Measurements from ENCODE around the gene MED16.

DNA sequence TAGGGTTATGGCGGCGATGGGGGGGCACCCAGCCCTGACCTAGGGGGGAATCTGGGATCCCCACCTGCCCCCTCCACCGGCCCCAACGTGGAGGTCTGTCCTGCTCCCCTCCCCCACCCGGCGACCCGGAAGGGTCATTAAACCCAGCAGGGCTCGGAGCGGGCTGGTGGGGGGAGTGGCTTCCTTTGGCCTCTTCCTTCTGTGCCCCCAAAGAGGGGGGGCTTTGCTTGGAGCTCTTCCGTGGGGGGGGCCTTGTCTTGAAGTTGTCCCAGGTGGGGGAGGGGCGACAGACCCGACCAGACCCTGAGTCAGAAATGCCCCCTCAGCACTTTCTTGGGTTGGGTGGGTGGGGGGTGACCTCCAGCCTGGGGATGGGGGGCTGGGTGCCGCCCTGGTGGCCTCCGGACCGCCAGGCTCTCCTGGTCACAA, 34.4 kb upstream of the MED16 start:
- TF ChIP-seq TAF1 (IDR thresholded peaks at IDR 0.05; ENCODE audit: borderline replicate concordance, insufficient read depth, low read length) (no peak), POLR2AphosphoS5 (IDR thresholded peaks at IDR 0.05; ENCODE audit: low read depth, low read length) (no peak)
- TF ChIP-seq, protein P1, sequence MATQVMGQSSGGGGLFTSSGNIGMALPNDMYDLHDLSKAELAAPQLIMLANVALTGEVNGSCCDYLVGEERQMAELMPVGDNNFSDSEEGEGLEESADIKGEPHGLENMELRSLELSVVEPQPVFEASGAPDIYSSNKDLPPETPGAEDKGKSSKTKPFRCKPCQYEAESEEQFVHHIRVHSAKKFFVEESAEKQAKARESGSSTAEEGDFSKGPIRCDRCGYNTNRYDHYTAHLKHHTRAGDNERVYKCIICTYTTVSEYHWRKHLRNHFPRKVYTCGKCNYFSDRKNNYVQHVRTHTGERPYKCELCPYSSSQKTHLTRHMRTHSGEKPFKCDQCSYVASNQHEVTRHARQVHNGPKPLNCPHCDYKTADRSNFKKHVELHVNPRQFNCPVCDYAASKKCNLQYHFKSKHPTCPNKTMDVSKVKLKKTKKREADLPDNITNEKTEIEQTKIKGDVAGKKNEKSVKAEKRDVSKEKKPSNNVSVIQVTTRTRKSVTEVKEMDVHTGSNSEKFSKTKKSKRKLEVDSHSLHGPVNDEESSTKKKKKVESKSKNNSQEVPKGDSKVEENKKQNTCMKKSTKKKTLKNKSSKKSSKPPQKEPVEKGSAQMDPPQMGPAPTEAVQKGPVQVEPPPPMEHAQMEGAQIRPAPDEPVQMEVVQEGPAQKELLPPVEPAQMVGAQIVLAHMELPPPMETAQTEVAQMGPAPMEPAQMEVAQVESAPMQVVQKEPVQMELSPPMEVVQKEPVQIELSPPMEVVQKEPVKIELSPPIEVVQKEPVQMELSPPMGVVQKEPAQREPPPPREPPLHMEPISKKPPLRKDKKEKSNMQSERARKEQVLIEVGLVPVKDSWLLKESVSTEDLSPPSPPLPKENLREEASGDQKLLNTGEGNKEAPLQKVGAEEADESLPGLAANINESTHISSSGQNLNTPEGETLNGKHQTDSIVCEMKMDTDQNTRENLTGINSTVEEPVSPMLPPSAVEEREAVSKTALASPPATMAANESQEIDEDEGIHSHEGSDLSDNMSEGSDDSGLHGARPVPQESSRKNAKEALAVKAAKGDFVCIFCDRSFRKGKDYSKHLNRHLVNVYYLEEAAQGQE (IDR thresholded peaks at IDR 0.05; ENCODE audit: insufficient read depth in 1 of 2, low read depth in 2 of 2, low read length in 2 of 2): no peak

Data from PFSK-1 (cell line).